ENCODE data around the gene WIPF2.
"Not testable (repeated sequence)": the region's sequence is repeated elsewhere in the genome, so short reads cannot be mapped to it uniquely, and the experiment has no call there.

WIPF2 gene

GRCh38 chr17:40191237-40192208, 27.6 kb upstream of the WIPF2 start:
- no peak overlapping the region for H3K27ac ChIP-seq
- no peak for DNase-seq (ENCODE audit: low read depth, low spot score)

GRCh38 chr17:40192961-40193360, 26.1 kb upstream of the WIPF2 start:
- no peak for DNase-seq (ENCODE audit: low read depth, low spot score)
- H3K27ac ChIP-seq = no peak overlapping the region

- DNase-seq (ENCODE audit: low read depth, low spot score) = no peak
- no peak overlapping the region for H3K27ac ChIP-seq
Measured at GRCh38 chr17:40194821-40195220, 24.3 kb upstream of the WIPF2 start.

GRCh38 chr17:40197550-40197949, 21.6 kb upstream of the WIPF2 start:
- no peak for DNase-seq (ENCODE audit: low read depth, low spot score)
- no peak overlapping the region for H3K27ac ChIP-seq

- not testable (repeated sequence) for H3K27ac ChIP-seq; DNase-seq (ENCODE audit: low read depth, low spot score)
Measured at GRCh38 chr17:40197965-40198456, 21.1 kb upstream of the WIPF2 start.

DNA sequence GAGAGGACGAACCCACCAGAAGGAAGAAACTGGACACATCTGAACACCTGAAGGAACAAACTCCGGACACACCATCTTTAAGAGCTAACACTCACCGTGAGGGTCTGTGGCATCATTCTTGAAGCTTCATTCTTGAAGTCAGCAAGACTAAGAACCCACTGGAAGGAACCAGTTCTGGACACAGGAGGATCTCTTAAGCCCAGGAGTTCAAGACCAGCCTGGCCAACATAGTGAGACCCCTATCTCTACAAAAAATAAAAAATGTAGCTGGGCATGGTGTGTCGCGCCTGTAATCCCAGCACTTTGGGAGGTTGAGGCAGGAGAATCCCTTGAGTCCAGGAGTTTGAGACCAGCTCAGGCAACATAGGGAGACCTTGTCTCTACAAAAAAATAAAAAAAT, 20.5 kb upstream of the WIPF2 start:
- no peak overlapping the region for H3K27ac ChIP-seq
- DNase-seq (ENCODE audit: low read depth, low spot score) = no peak

DNA sequence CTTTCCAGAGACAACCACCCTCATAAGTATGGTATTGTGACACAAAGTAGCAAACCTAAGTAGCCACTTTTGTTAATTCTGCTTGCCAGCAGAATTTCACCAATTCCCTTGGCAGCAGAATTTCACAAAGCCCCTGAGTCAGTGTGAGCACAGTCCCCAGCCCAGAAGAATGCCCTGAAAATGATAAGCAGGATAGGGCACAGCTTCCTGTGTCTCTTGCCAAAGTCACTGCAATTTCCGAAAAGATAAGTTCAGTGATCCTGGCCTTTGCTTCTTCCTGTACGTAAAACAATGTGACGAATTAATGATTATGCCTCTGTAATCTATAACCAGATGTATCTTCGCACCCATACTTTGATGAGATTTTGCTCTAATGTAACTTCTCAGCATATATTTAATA, 16.0 kb upstream of the WIPF2 start:
- DNase-seq (ENCODE audit: low read depth, low spot score) = no peak
- no peak overlapping the region for H3K27ac ChIP-seq

GRCh38 chr17:40206193-40206592, 12.9 kb upstream of the WIPF2 start:
- H3K27ac ChIP-seq = not testable (repeated sequence)

GRCh38 chr17:40209404-40210093, 9.6 kb upstream of the WIPF2 start:
- no peak for DNase-seq (ENCODE audit: low read depth, low spot score)
- H3K27ac ChIP-seq = no peak overlapping the region

More at GRCh38 chr17:40206193-40206592, 12.9 kb upstream of the WIPF2 start:
- not testable (repeated sequence) for DNase-seq (ENCODE audit: low read depth, low spot score)

DNA sequence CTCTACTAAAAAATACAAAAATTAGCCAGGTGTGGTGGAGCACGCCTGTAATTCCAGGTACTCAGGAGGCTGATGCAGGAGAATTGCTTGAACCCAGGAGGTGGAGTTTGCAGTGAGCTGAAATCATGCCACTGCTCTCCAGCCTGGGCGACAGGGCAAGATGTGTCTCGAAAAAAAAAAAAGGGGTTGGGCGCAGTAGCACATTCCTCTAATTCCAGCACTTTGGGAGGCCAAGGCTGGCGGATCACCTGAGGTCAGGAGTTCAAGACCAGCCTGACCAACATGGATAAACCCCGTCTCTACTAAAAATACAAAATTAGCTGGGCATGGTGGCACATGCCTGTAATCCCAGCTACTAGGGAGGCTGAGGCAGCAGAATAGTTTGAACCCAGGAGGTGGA, 5.2 kb upstream of the WIPF2 start:
- not testable (repeated sequence) for H3K27ac ChIP-seq; DNase-seq (ENCODE audit: low read depth, low spot score)

DNA sequence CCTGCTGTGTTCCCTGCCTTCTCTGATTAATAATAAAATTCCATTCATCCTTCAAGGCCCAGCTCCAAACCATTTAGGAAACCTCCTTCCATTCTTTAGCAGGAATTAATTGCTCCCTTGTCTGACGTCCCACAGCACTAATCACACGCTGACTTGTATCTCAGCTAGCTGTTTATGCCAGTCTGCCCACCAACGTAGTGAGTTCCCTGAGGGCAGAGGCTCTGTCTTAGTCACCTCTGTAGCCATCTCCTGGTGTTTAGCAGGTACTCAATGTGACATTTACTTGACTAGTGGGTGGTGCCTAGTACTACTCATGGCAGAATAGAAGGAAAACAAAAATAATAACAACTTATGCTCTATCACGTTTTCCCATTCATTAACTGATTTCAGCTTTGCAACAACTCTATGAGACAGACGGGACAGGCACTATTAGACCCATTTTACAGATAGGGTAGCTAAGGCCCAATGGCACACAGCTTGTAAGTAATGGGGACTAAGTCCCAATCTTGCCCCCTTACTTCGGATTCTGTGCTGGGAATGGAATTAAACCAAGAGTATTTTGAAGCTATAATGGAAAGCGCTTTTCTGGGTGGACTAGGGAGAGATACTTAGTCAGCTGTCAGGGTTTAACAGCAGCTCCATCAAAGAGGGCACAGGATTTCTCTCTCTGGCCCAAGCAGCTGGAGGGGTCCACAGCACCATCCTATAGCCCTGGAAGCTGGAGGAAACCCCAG, 931 bp upstream of the WIPF2 start:
- H3K27ac ChIP-seq = peak overlapping the region; percentile 71
- DNase-seq (ENCODE audit: low read depth, low spot score) = no peak

GRCh38 chr17:40219594-40220338, 662 bp downstream of the WIPF2 start:
- peak overlapping the region; percentile 71 for H3K27ac ChIP-seq
- peak; percentile 14 for DNase-seq (ENCODE audit: low read depth, low spot score)

GRCh38 chr17:40224718-40225550, 5.8 kb downstream of the WIPF2 start:
- no peak for DNase-seq (ENCODE audit: low read depth, low spot score)
- H3K27ac ChIP-seq = no peak overlapping the region

DNA sequence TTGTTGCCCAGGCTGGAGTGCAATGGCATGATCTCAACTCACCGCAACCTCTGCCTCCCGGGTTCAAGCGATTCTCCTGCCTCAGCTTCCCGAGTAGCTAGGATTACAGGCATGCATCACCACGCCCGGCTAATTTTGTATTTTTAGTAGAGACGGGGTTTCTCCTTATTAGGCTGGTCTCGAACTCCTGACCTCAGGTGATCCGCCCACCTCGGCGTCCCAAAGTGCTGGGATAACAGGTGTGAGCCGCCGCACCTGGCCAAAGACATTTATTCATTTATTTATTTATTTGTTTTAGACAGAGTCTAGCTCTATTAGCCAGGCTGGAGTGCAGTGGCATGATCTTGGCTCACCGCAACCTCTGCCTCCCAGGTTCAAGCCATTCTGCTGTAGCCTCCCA, 10.0 kb downstream of the WIPF2 start:
- not testable (repeated sequence) for DNase-seq (ENCODE audit: low read depth, low spot score); H3K27ac ChIP-seq

GRCh38 chr17:40230670-40231069, 11.6 kb downstream of the WIPF2 start:
- no peak for DNase-seq (ENCODE audit: low read depth, low spot score)

GRCh38 chr17:40231928-40232327, 12.8 kb downstream of the WIPF2 start:
- not testable (repeated sequence) for DNase-seq (ENCODE audit: low read depth, low spot score); H3K27ac ChIP-seq

More at GRCh38 chr17:40230670-40231069, 11.6 kb downstream of the WIPF2 start:
- no peak overlapping the region for H3K27ac ChIP-seq

- DNase-seq (ENCODE audit: low read depth, low spot score) = no peak
- no peak overlapping the region for H3K27ac ChIP-seq
Measured at GRCh38 chr17:40241252-40241834, 22.2 kb downstream of the WIPF2 start.

DNA sequence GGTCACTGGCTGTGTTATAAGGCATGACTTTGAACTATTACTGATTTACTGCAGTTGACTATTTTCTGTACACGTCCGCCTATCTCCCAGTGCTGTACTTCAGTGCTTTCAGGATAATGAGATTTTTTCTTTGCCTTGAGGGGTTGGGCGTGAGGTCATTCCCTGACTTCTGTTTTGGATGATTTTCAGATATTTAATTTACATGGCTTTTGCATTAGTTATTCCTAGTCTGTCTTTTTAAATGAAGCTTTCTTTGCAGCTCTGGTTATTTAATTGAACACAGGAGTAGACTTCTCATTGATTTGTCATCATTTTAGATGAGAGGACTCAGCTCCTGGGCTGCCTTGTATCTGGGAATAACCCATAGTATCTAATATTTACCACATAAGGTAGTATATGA, 23.7 kb downstream of the WIPF2 start:
- no peak overlapping the region for H3K27ac ChIP-seq
- DNase-seq (ENCODE audit: low read depth, low spot score) = no peak

Data from epithelial cell of prostate (primary cell).